MM.1S (cell line): ENCODE measurements around the gene GTF3C4.

Experiments
- DNase-seq: peaks from one replicate; pipeline ENCODE4 v3.0.0-alpha.2; 2015
- H2AFZ ChIP-seq: fragments of 300-600 bp; sonication (generic); 2 replicates; pipeline ENCODE4 v1.6.0; 2016; ENCODE audit warnings: antibody characterized with exemption, low read length
- H3F3A ChIP-seq: fragments of 300-600 bp; sonication (generic); 2 replicates; pipeline ENCODE4 v1.6.1; 2016; ENCODE audit warnings: mild to moderate bottlenecking, antibody characterized with exemption, low read length, moderate library complexity, mixed read lengths; ENCODE audit not compliant: insufficient read depth
- H3K27ac ChIP-seq: fragments of 300-600 bp; sonication (generic); 2 replicates; pipeline ENCODE4 v1.5.1; 2016; ENCODE audit warnings: mild to moderate bottlenecking, low read length
- H3K27me3 ChIP-seq: fragments of 300-600 bp; sonication (generic); replicated peaks from 2 replicates; pipeline ENCODE4 v1.6.0; 2016; ENCODE audit warnings: low read length; ENCODE audit not compliant: insufficient read depth
- H3K36me3 ChIP-seq: fragments of 300-600 bp; sonication (generic); replicated peaks from 2 replicates; pipeline ENCODE4 v1.6.1; 2016; ENCODE audit warnings: mild to moderate bottlenecking, low read length, mixed read lengths; ENCODE audit not compliant: insufficient read depth
- H3K4me1 ChIP-seq: fragments of 300-600 bp; sonication (generic); 2 replicates; pipeline ENCODE4 v1.6.1; 2016; ENCODE audit warnings: low read length, mixed read lengths
- H3K4me2 ChIP-seq: fragments of 300-600 bp; sonication (generic); 2 replicates; pipeline ENCODE4 v1.6.0; 2016; ENCODE audit warnings: low read depth, low read length
- H3K4me3 ChIP-seq: fragments of 300-600 bp; sonication (generic); 2 replicates; pipeline ENCODE4 v1.5.1; 2016; ENCODE audit warnings: low read length, mixed read lengths
- H3K79me2 ChIP-seq: fragments of 300-600 bp; sonication (generic); 2 replicates; pipeline ENCODE4 v1.6.1; 2016; ENCODE audit warnings: mixed run types, low read length, mixed read lengths
- H3K9ac ChIP-seq: fragments of 300-600 bp; sonication (generic); 2 replicates; pipeline ENCODE4 v1.6.1; 2016; ENCODE audit warnings: low read length, mixed read lengths
- H3K9me2 ChIP-seq: fragments of 300-600 bp; sonication (generic); replicated peaks from 2 replicates; pipeline ENCODE4 v1.6.1; 2016; ENCODE audit warnings: mild to moderate bottlenecking, low read length, mixed read lengths; ENCODE audit not compliant: insufficient read depth
- H3K9me3 ChIP-seq: fragments of 300-600 bp; sonication (generic); replicated peaks from 2 replicates; pipeline ENCODE4 v1.6.1; 2016; ENCODE audit warnings: mild to moderate bottlenecking, low read length, mixed read lengths; ENCODE audit not compliant: insufficient read depth
- H4K20me1 ChIP-seq: fragments of 300-600 bp; sonication (generic); 2 replicates; pipeline ENCODE4 v1.6.1; 2016; ENCODE audit warnings: mild to moderate bottlenecking, low read length, moderate library complexity, mixed read lengths; ENCODE audit not compliant: insufficient read depth
- EZH2 ChIP-seq: fragments of 300-600 bp; sonication (generic); optimal IDR thresholded peaks from 2 replicates; pipeline ENCODE3; 2017; ENCODE audit warnings: low read depth, mild to moderate bottlenecking, antibody characterized with exemption, low read length, mixed read lengths
- EZH2phosphoT487 ChIP-seq: fragments of 300-600 bp; sonication (generic); IDR thresholded peaks from 2 replicates; pipeline ENCODE4 v1.6.1; 2018; ENCODE audit warnings: antibody characterized with exemption, low read length
- TF ChIP-seq, protein P1 (sequence below): fragments of 300-600 bp; sonication (generic); IDR thresholded peaks from 2 replicates; pipeline ENCODE4 v1.5.1; 2016; ENCODE audit warnings: antibody characterized with exemption, low read length, mixed read lengths

Gene GTF3C4

DNA sequence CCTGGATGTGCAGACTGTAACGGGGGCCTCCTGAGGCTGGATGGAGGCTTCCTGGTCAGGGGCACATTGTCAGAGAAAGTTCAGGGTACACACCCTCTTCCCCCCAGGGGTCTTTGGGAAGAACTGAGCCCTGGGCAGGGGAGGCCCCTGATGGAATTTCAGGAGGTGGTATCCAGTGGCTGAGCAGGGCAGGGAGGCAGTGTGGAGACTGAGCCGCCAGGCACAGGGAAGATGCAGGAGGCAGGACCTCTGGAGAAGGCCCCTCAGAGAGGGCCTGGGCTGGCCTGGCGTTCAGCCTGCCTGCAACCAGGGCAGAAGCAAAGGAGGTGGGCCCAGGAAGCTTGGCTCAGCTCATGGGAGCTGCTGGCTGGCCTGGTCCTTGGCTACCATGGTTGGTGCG, 53.5 kb downstream of the GTF3C4 start:
- Histone ChIP-seq H2AFZ (no peak overlapping the region), H3K9me3 (no peaks in the 10 kb centered on the region)
- no peak for TF ChIP-seq EZH2phosphoT487
- TF ChIP-seq, protein P1, sequence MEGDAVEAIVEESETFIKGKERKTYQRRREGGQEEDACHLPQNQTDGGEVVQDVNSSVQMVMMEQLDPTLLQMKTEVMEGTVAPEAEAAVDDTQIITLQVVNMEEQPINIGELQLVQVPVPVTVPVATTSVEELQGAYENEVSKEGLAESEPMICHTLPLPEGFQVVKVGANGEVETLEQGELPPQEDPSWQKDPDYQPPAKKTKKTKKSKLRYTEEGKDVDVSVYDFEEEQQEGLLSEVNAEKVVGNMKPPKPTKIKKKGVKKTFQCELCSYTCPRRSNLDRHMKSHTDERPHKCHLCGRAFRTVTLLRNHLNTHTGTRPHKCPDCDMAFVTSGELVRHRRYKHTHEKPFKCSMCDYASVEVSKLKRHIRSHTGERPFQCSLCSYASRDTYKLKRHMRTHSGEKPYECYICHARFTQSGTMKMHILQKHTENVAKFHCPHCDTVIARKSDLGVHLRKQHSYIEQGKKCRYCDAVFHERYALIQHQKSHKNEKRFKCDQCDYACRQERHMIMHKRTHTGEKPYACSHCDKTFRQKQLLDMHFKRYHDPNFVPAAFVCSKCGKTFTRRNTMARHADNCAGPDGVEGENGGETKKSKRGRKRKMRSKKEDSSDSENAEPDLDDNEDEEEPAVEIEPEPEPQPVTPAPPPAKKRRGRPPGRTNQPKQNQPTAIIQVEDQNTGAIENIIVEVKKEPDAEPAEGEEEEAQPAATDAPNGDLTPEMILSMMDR = no peak
- no peak for TF ChIP-seq EZH2

DNA sequence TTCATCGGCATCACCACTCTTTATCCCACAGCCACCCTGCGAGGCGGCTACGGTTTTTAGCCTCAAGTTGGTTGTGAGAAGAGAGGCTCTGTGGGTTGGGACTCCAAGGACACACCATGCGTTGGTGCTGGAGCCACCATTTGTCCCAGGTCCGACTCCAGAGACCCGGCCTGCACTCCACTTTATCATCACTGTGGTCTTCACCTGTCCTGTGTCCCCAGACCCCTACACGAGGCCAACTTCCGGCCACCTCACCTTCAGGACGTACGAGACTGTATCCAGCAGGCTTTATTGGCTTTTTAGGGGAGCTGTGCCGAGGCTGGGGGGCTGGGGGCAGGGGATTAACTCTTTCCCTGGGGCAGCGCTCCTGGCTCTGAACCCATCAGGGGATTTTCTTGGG, 55.0 kb downstream of the GTF3C4 start:
- no peak for DNase-seq
- Histone ChIP-seq H3K79me2 (no peaks in the 10 kb centered on the region), H3F3A (no peaks in the 10 kb centered on the region), H4K20me1 (no peaks in the 10 kb centered on the region), H3K9ac (no peak overlapping the region), H3K9me2 (no peaks in the 10 kb centered on the region), H3K9me3 (no peaks in the 10 kb centered on the region), H3K4me1 (no peaks in the 10 kb centered on the region), H3K4me3 (no peak overlapping the region), H3K4me2 (no peak overlapping the region), H3K27me3 (peaks cover 91% of the 10 kb centered on the region), H2AFZ (no peak overlapping the region), H3K27ac (no peak overlapping the region), H3K36me3 (no peaks in the 10 kb centered on the region)
- TF ChIP-seq, protein P1 = no peak
- TF ChIP-seq EZH2 = no peak
- TF ChIP-seq EZH2phosphoT487 = no peak

More for the DNA sequence above, 53.5 kb downstream of the GTF3C4 start:
- no peak overlapping the region for H3K9ac ChIP-seq
- no peaks in the 10 kb centered on the region for H4K20me1 ChIP-seq
- H3K4me2 ChIP-seq = no peak overlapping the region
- no peaks in the 10 kb centered on the region for H3K4me1 ChIP-seq
- H3K79me2 ChIP-seq = no peaks in the 10 kb centered on the region
- H3K9me2 ChIP-seq = no peaks in the 10 kb centered on the region
- H3K27ac ChIP-seq = no peak overlapping the region
- H3F3A ChIP-seq = no peaks in the 10 kb centered on the region
- H3K4me3 ChIP-seq = no peak overlapping the region
- H3K27me3 ChIP-seq = peaks cover 89% of the 10 kb centered on the region
- H3K36me3 ChIP-seq = no peaks in the 10 kb centered on the region
- no peak for DNase-seq

DNA sequence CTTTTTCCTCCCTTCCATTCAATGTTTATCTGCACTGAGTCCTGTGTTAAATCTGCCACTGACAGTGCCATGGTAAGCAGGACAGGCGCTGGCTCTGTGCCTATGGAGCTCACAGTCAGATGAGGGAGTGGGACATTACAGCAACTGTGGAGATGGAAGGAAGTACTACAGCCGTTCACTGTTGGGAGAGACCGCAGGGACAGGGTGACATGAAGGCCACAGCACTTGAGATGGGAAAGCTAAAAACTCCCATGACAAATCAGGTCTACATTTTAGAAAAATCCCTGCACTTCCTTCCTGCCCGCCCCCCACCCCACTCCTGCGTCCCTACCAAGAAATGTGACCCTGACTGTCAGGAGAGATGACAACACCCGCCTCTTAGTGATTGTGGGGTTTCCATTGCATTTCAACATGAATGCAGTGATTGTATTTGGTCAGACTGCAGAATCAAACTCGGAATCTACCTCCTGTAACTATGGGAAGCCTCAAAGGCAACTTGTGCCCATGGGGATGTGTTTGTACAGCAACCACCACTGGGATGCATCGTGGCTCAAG, 56.4 kb downstream of the GTF3C4 start:
- no peaks in the 10 kb centered on the region for H3F3A ChIP-seq
- H3K36me3 ChIP-seq = no peaks in the 10 kb centered on the region
- DNase-seq = no peak
- H3K9me2 ChIP-seq = no peaks in the 10 kb centered on the region
- no peaks in the 10 kb centered on the region for H3K79me2 ChIP-seq
- no peaks in the 10 kb centered on the region for H3K4me1 ChIP-seq
- H3K4me3 ChIP-seq = no peak overlapping the region
- peaks cover 96% of the 10 kb centered on the region for H3K27me3 ChIP-seq
- H2AFZ ChIP-seq = no peak overlapping the region
- no peaks in the 10 kb centered on the region for H3K9me3 ChIP-seq
- H3K9ac ChIP-seq = no peak overlapping the region
- TF ChIP-seq EZH2phosphoT487 (no peak), EZH2 (no peak)
- TF ChIP-seq, protein P1 = no peak
- no peak overlapping the region for H3K4me2 ChIP-seq
- no peak overlapping the region for H3K27ac ChIP-seq
- H4K20me1 ChIP-seq = no peaks in the 10 kb centered on the region
